Naive thymus-derived CD4-positive, alpha-beta T cell (primary cell): Measurements from ENCODE around the gene CCDC190. TPM values are rescaled to one million over a fixed set of nuclear protein-coding genes. Genes with fewer than 3 reads are reported as not detected.
A peak's percentile ranks its signal among the peaks of the same experiment; 100 is the strongest.

Source experiments
- ATAC-seq: fragments of 150-1000 bp; cut with Tn5 transposase; 2 replicates; pipeline ENCODE4 v1.10.0; 2021; ENCODE audit warnings: mild to moderate bottlenecking, moderate library complexity
- CTCF ChIA-PET: fragments of 350-600 bp; sonication (Branson Sonifier 250); formaldehyde crosslinking; loops from one replicate; lab custom pipeline; 2021; ENCODE audit warnings: antibody characterized with exemption; lab: Charles Lee
- POLR2A ChIA-PET: fragments of 350-600 bp; sonication (Branson Sonifier 250); formaldehyde crosslinking; loops from one replicate; lab custom pipeline; 2021; ENCODE audit warnings: antibody characterized with exemption, inconsistent platforms; lab: Charles Lee
- DNase-seq, 9 donors: peaks; one replicate each; pipeline versions ENCODE4 v3.0.0 to v3.0.0-alpha.2; 2020 to 2022; ENCODE audit warnings: mixed read lengths in 1 of 9
- H3K27ac ChIP-seq: one replicate; pipeline ENCODE4 v1.7.0; 2013; ENCODE audit warnings: mild to moderate bottlenecking, low read depth, low read length, moderate library complexity
- H3K27me3 ChIP-seq, 2 donors: one replicate each; pipeline ENCODE4 v1.7.0; 2013; ENCODE audit warnings: low read length in 2 of 2, mild to moderate bottlenecking in 2 of 2, moderate library complexity in 2 of 2; ENCODE audit not compliant: control insufficient read depth in 2 of 2, insufficient read depth in 2 of 2
- H3K36me3 ChIP-seq, 3 experiments: 1 replicate in 2 of 3; 2 replicates in 1 of 3; pipeline ENCODE4 v1.7.0; 2013; ENCODE audit warnings: low read length in 3 of 3, mild to moderate bottlenecking in 3 of 3, moderate library complexity in 1 of 3; ENCODE audit not compliant: insufficient read depth in 3 of 3, control insufficient read depth in 2 of 3
- H3K4me1 ChIP-seq, 2 donors: one replicate each; pipeline ENCODE4 v1.7.0; 2013; ENCODE audit warnings: low read length in 2 of 2, mild to moderate bottlenecking in 2 of 2, moderate library complexity in 1 of 2; ENCODE audit not compliant: control insufficient read depth in 2 of 2, insufficient read depth in 2 of 2
- H3K4me3 ChIP-seq: 2 replicates; pipeline ENCODE4 v1.7.0; 2013; ENCODE audit warnings: mild to moderate bottlenecking, low read length
- H3K9me3 ChIP-seq, 3 experiments: 1 replicate in 2 of 3; 2 replicates in 1 of 3; pipeline ENCODE4 v1.7.0; 2013; ENCODE audit warnings: low read length in 3 of 3; ENCODE audit not compliant: control insufficient read depth in 2 of 3
- H3K27ac Mint-ChIP-seq, 9 donors: one replicate each; pipeline ENCODE4 v1.8.0; 2020 to 2022; ENCODE audit warnings: mixed read lengths in 9 of 9, mild to moderate bottlenecking in 8 of 9, moderate library complexity in 5 of 9, inconsistent platforms in 2 of 9
- H3K27me3 Mint-ChIP-seq, 5 donors: one replicate each; pipeline ENCODE4 v1.8.0; 2021 to 2022; ENCODE audit warnings: mixed read lengths in 5 of 5, mild to moderate bottlenecking in 1 of 5
- H3K36me3 Mint-ChIP-seq, 5 donors: one replicate each; pipeline ENCODE4 v1.8.0; 2020 to 2022; ENCODE audit warnings: mixed read lengths in 5 of 5, mild to moderate bottlenecking in 3 of 5, inconsistent platforms in 1 of 5
- H3K4me1 Mint-ChIP-seq, 7 donors: one replicate each; pipeline ENCODE4 v1.8.0; 2020 to 2022; ENCODE audit warnings: mixed read lengths in 7 of 7, mild to moderate bottlenecking in 3 of 7, inconsistent platforms in 1 of 7
- H3K4me3 Mint-ChIP-seq, 10 donors: one replicate each; pipeline ENCODE4 v1.8.0; 2020 to 2022; ENCODE audit warnings: mild to moderate bottlenecking in 10 of 10, mixed read lengths in 10 of 10, moderate library complexity in 6 of 10, inconsistent platforms in 2 of 10
- H3K9me3 Mint-ChIP-seq, 11 donors: one replicate each; pipeline ENCODE4 v1.8.0; 2020 to 2022; ENCODE audit warnings: mixed read lengths in 11 of 11, mild to moderate bottlenecking in 4 of 11, inconsistent platforms in 1 of 11, moderate library complexity in 1 of 11
- intact Hi-C, 2 donors: fragments of 100-400 bp; cut with micrococcal nuclease; formaldehyde crosslinking; loops; one replicate each; pipeline ENCODE4 v1.15.1; 2023
- polyA plus RNA-seq, 2 donors: library from polyadenylated mRNA; unstranded; fragments of 300-500 nt; fragmentation: Illumina TruSeq; gene quantifications; one replicate each; pipeline ENCODE4 v1.2.3, GENCODE V29; 2021
- total RNA-seq, 6 experiments: library from RNA in 5 of 6; stranded (reverse) in 5 of 6; gene quantifications; 1 replicate in 5 of 6; 2 replicates in 1 of 6; pipeline ENCODE4 v1.2.3 and lab custom pipeline; 2021 to 2026

CCDC190 gene
- total and polyA plus RNA-seq, 7 experiments from 2014 or later, result not detected

GRCh38 chr1:162855461-162856150, 5.4 kb downstream of the CCDC190 start:
- Mint-ChIP-seq H3K36me3 (no peaks in the 10 kb centered on the region), H3K27ac (no peak overlapping the region), H3K4me1 (peaks cover 0 to 4% (median 0%) of the 10 kb centered on the region in 7 donors), H3K4me3 (no peak overlapping the region), H3K27me3 (peaks cover 0 to 15% (median 11%) of the 10 kb centered on the region in 5 donors), H3K9me3 (no peaks in the 10 kb centered on the region)
- Histone ChIP-seq H3K4me3 (no peak overlapping the region), H3K36me3 (no peaks in the 10 kb centered on the region), H3K27me3 (no peaks in the 10 kb centered on the region), H3K4me1 (no peaks in the 10 kb centered on the region), H3K9me3 (no peaks in the 10 kb centered on the region), H3K27ac (no peak overlapping the region)
- ChIA-PET POLR2A (no interaction called here), CTCF (no interaction called here)
- DNase-seq (no peak), ATAC-seq (no peak)
- intact Hi-C loops, result no loop called here

GRCh38 chr1:162854245-162854882, 6.6 kb downstream of the CCDC190 start:
- H3K36me3 Mint-ChIP-seq, result no peaks in the 10 kb centered on the region
- CTCF ChIA-PET, result interaction anchor here (1.0 to 3.1 kb wide), 5 partner anchors 10 to 798 kb away, joined by 4 to 34 read pairs (median 4); no protein-coding TSS in a partner anchor
- intact Hi-C loops, result loop anchor here (1.0 to 5.0 kb wide), 3 partner anchors 321 to 1933 kb away; no protein-coding TSS in a partner anchor
- H3K27ac ChIP-seq, result no peak overlapping the region
- no peaks in the 10 kb centered on the region for H3K36me3 ChIP-seq
- no peaks in the 10 kb centered on the region for H3K9me3 Mint-ChIP-seq
- H3K4me3 Mint-ChIP-seq, result no peak overlapping the region
- ATAC-seq (peak; percentile 67), DNase-seq (peak in 6 of 9 donors; percentile 17 to 35 (median 24))
- peaks cover 0 to 4% (median 0%) of the 10 kb centered on the region in 7 donors for H3K4me1 Mint-ChIP-seq
- H3K27ac Mint-ChIP-seq, result no peak overlapping the region
- H3K9me3 ChIP-seq, result no peaks in the 10 kb centered on the region
- H3K27me3 Mint-ChIP-seq, result peaks cover 0 to 20% (median 11%) of the 10 kb centered on the region in 5 donors
- POLR2A ChIA-PET, result no interaction called here
- H3K27me3 ChIP-seq, result no peaks in the 10 kb centered on the region
- H3K4me1 ChIP-seq, result no peaks in the 10 kb centered on the region
- no peak overlapping the region for H3K4me3 ChIP-seq

- no peaks in the 10 kb centered on the region for H3K9me3 Mint-ChIP-seq
- H3K4me3 Mint-ChIP-seq, result no peak overlapping the region
- ATAC-seq, result no peak
- no peaks in the 10 kb centered on the region for H3K27me3 ChIP-seq
- intact Hi-C loops, result loop anchor here in 1 of 2 donors (5.0 kb wide), 1 partner anchor 1936 kb away; no protein-coding TSS in a partner anchor
- ChIA-PET CTCF (interaction anchor here (0.7 kb wide), 1 partner anchor 1364 kb away, joined by 3 read pairs; no protein-coding TSS in a partner anchor), POLR2A (no interaction called here)
- H3K4me3 ChIP-seq, result no peak overlapping the region
- no peaks in the 10 kb centered on the region for H3K36me3 ChIP-seq
- H3K27ac Mint-ChIP-seq, result no peak overlapping the region
- no peaks in the 10 kb centered on the region for H3K4me1 ChIP-seq
- H3K9me3 ChIP-seq, result no peaks in the 10 kb centered on the region
- H3K36me3 Mint-ChIP-seq, result no peaks in the 10 kb centered on the region
- no peak overlapping the region for H3K27ac ChIP-seq
- no peak for DNase-seq
- H3K27me3 Mint-ChIP-seq, result peaks cover 0 to 20% (median 15%) of the 10 kb centered on the region in 5 donors
- H3K4me1 Mint-ChIP-seq, result peaks cover 0 to 4% (median 0%) of the 10 kb centered on the region in 7 donors
Measured at GRCh38 chr1:162851341-162851740, 9.6 kb downstream of the CCDC190 start.

- H3K4me3 ChIP-seq, result no peak overlapping the region
- no peaks in the 10 kb centered on the region for H3K4me1 ChIP-seq
- no peaks in the 10 kb centered on the region for H3K36me3 ChIP-seq
- Mint-ChIP-seq H3K36me3 (no peaks in the 10 kb centered on the region), H3K9me3 (no peaks in the 10 kb centered on the region), H3K27ac (no peak overlapping the region), H3K4me1 (peaks cover 0 to 4% (median 0%) of the 10 kb centered on the region in 7 donors), H3K4me3 (no peak overlapping the region), H3K27me3 (peaks cover 0 to 28% (median 14%) of the 10 kb centered on the region in 5 donors)
- ChIA-PET POLR2A (no interaction called here), CTCF (interaction anchor here (1.1 to 3.6 kb wide), 2 partner anchors 12 to 466 kb away, joined by 3 to 28 read pairs; no protein-coding TSS in a partner anchor)
- H3K27me3 ChIP-seq, result no peaks in the 10 kb centered on the region
- intact Hi-C loops, result loop anchor here in 1 of 2 donors (5.0 kb wide), 1 partner anchor 1938 kb away; no protein-coding TSS in a partner anchor
- DNase-seq, result no peak
- no peak for ATAC-seq
- no peaks in the 10 kb centered on the region for H3K9me3 ChIP-seq
- no peak overlapping the region for H3K27ac ChIP-seq
Measured at GRCh38 chr1:162849711-162850110, 11.3 kb downstream of the CCDC190 start.

- ATAC-seq (peak; percentile 58), DNase-seq (peak; percentile 27 to 77 (median 65))
- Histone ChIP-seq H3K36me3 (no peaks in the 10 kb centered on the region), H3K27me3 (no peaks in the 10 kb centered on the region), H3K4me1 (no peaks in the 10 kb centered on the region), H3K9me3 (no peaks in the 10 kb centered on the region), H3K27ac (no peak overlapping the region), H3K4me3 (no peak overlapping the region)
- Mint-ChIP-seq H3K9me3 (no peaks in the 10 kb centered on the region), H3K27ac (no peak overlapping the region), H3K4me3 (no peak overlapping the region), H3K36me3 (no peaks in the 10 kb centered on the region), H3K4me1 (no peaks in the 10 kb centered on the region), H3K27me3 (peaks cover 4 to 34% (median 15%) of the 10 kb centered on the region in 5 donors)
- intact Hi-C loops, result loop anchor here in 1 of 2 donors (1.0 kb wide), 2 partner anchors 327 to 792 kb away; no protein-coding TSS in a partner anchor
- POLR2A ChIA-PET, result no interaction called here
- CTCF ChIA-PET, result interaction anchor here (0.7 to 3.6 kb wide), 5 partner anchors 11 to 468 kb away, joined by 3 to 28 read pairs (median 3); no protein-coding TSS in a partner anchor
Measured at GRCh38 chr1:162847839-162848453, 13.0 kb downstream of the CCDC190 start.
